GM12891 (cell line): ENCODE measurements around the gene PHETA1.

ENCODE experiments used
- POLR2A ChIP-seq: IDR thresholded peaks from 2 replicates; pipeline ENCODE4 v1.6.1; 2011; ENCODE audit warnings: low read depth, low read length, control low read depth
- POU2F2 ChIP-seq: IDR thresholded peaks from 2 replicates; pipeline ENCODE4 v1.6.1; 2011; ENCODE audit warnings: low read depth, mild to moderate bottlenecking, control low read depth, low read length, moderate library complexity

DNA sequence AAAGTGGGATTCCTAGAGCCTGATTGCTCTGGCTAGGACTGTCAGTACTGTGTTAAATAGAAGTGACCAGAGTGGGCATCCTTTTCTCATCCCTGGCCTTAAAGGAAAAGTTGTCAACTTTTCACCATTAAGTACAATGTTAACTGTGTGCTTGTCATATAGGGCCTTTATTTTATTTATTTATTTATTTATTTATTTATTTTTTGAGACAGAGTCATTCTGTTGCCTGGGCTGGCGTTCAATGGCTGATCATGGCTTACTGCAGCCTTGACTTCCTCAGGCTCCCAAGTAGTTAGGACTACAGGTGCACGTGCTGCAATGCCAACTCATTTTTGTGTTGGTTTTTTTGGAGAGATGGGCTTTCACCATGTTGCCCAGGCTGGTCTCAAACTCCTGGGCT lies 48.4 kb upstream of the PHETA1 start:
- TF ChIP-seq POLR2A: no peak
- TF ChIP-seq POU2F2: no peak
